OCI-LY7 (cell line): Measurements from ENCODE around the gene DNAAF3. TPM values are rescaled to one million over a fixed set of nuclear protein-coding genes. Genes with fewer than 3 reads are reported as not detected.

Source experiments
- BruUV-seq: library from RNA; stranded (reverse); fragments of 400-500 nt; replicated peaks from 2 replicates; lab custom pipeline; 2021; lab: Mats Ljungman, UMichigan
- CTCF ChIA-PET: fragments of 300-600 bp; sonication (Branson Sonifier 250); formaldehyde crosslinking; loops from one replicate; lab custom pipeline; 2022; ENCODE audit warnings: antibody characterized with exemption; ENCODE audit not compliant: unreplicated experiment; lab: Charles Lee
- POLR2A ChIA-PET: fragments of 300-600 bp; sonication (Branson Sonifier 250); formaldehyde crosslinking; loops from one replicate; lab custom pipeline; 2022; ENCODE audit warnings: antibody characterized with exemption; lab: Charles Lee
- DNase-seq: peaks from one replicate; pipeline ENCODE4 v3.0.0-alpha.2; 2015; ENCODE audit warnings: low spot score
- H2AFZ ChIP-seq: fragments of 200-600 bp; sonication (generic), shearing (Covaris generic); 2 replicates; pipeline ENCODE4 v1.6.1; 2014; ENCODE audit warnings: mild to moderate bottlenecking, antibody characterized with exemption, low read length, moderate library complexity
- H3K27ac ChIP-seq: fragments of 200-600 bp; sonication (generic); 2 replicates; pipeline ENCODE4 v1.5.1; 2014; ENCODE audit warnings: mixed run types, low read depth, mild to moderate bottlenecking, moderate library complexity, low read length, inconsistent platforms; ENCODE audit not compliant: poor library complexity, severe bottlenecking
- H3K36me3 ChIP-seq: fragments of 200-600 bp; sonication (generic); 2 replicates; pipeline ENCODE4 v1.6.1; 2014; ENCODE audit warnings: mild to moderate bottlenecking, antibody characterized with exemption, low read length, moderate library complexity, mixed read lengths; ENCODE audit not compliant: insufficient read depth
- H3K4me1 ChIP-seq: fragments of 200-600 bp; sonication (generic); 2 replicates; pipeline ENCODE4 v1.5.1; 2014; ENCODE audit warnings: mild to moderate bottlenecking, low read length; ENCODE audit not compliant: insufficient read depth, poor library complexity, severe bottlenecking
- H3K4me2 ChIP-seq: fragments of 200-600 bp; sonication (generic); 2 replicates; pipeline ENCODE4 v1.6.1; 2014; ENCODE audit warnings: mild to moderate bottlenecking, low read length
- H3K4me3 ChIP-seq: fragments of 200-600 bp; sonication (generic); 2 replicates; pipeline ENCODE4 v1.5.1; 2014; ENCODE audit warnings: mild to moderate bottlenecking, low read depth, low read length; ENCODE audit not compliant: poor library complexity, severe bottlenecking
- H3K79me2 ChIP-seq: fragments of 200-600 bp; sonication (generic); 2 replicates; pipeline ENCODE4 v1.6.1; 2016; ENCODE audit warnings: low read depth, mild to moderate bottlenecking, low read length, moderate library complexity, mixed read lengths; ENCODE audit not compliant: insufficient read depth
- H3K9me2 ChIP-seq: fragments of 200-600 bp; sonication (generic); 2 replicates; pipeline ENCODE4 v1.6.1; 2016; ENCODE audit warnings: mild to moderate bottlenecking, low read length, mixed read lengths; ENCODE audit not compliant: insufficient read depth
- H3K9me3 ChIP-seq: fragments of 200-600 bp; sonication (generic); 2 replicates; pipeline ENCODE4 v1.6.1; 2014; ENCODE audit warnings: mild to moderate bottlenecking, mixed run types, low read length, mixed read lengths
- H4K20me1 ChIP-seq: fragments of 200-600 bp; sonication (generic); 2 replicates; pipeline ENCODE4 v1.6.1; 2014; ENCODE audit warnings: mild to moderate bottlenecking, antibody characterized with exemption, low read length, moderate library complexity, mixed read lengths; ENCODE audit not compliant: insufficient read depth
- CTCF ChIP-seq: fragments of 200-600 bp; sonication (generic); conservative IDR thresholded peaks from 2 replicates; pipeline ENCODE4 v1.5.1; 2014; ENCODE audit warnings: mild to moderate bottlenecking, antibody characterized with exemption, low read length, moderate library complexity, mixed read lengths
- EZH2phosphoT487 ChIP-seq: fragments of 200-600 bp; sonication (generic); IDR thresholded peaks from 2 replicates; pipeline ENCODE4 v1.6.1; 2018; ENCODE audit warnings: low read depth, borderline replicate concordance, mild to moderate bottlenecking, mixed run types, antibody characterized with exemption, low read length, moderate library complexity, mixed read lengths
- intact Hi-C: fragments of 100-400 bp; cut with micrococcal nuclease; formaldehyde crosslinking; loops from one replicate; pipeline ENCODE4 v1.10.0; 2022; ENCODE audit not compliant: unreplicated experiment
- total RNA-seq, 2 experiments: library from RNA; depleted of rRNA in 1 of 2; stranded (reverse); fragments of >200 nt in 1 of 2; shearing (Covaris generic) in 1 of 2; gene quantifications; 2 replicates each; pipeline ENCODE4 v1.2.3, GENCODE V29; 2014 to 2022

DNAAF3 gene
- total RNA-seq, 2 experiments from 2014 or later, result 2.5 to 2.8 TPM

GRCh38 chr19:55175117-55175867, 8.9 kb upstream of the DNAAF3 start:
- no peak overlapping the region for H3K4me2 ChIP-seq
- H3K36me3 ChIP-seq, result no peaks in the 10 kb centered on the region
- intact Hi-C loops, result no loop called here
- H2AFZ ChIP-seq, result no peak overlapping the region
- no peak overlapping the region for H3K27ac ChIP-seq
- CTCF ChIA-PET, result no interaction called here
- TF ChIP-seq EZH2phosphoT487 (no peak), CTCF (no peak)
- H3K4me1 ChIP-seq, result peaks cover 37% of the 10 kb centered on the region
- no peak overlapping the region for H3K4me3 ChIP-seq
- BruUV-seq, result no TSS peak
- DNase-seq, result no peak
- no peaks in the 10 kb centered on the region for H3K9me2 ChIP-seq
- POLR2A ChIA-PET, result interaction anchor here (1.3 kb wide), 1 partner anchor 24 kb away, joined by 3 read pairs; no protein-coding TSS in a partner anchor
- no peaks in the 10 kb centered on the region for H3K9me3 ChIP-seq
- H3K79me2 ChIP-seq, result no peaks in the 10 kb centered on the region
- H4K20me1 ChIP-seq, result no peaks in the 10 kb centered on the region

- CTCF ChIA-PET, result no interaction called here
- TF ChIP-seq CTCF, result no peak
- no peak for TF ChIP-seq EZH2phosphoT487
- no peaks in the 10 kb centered on the region for H3K9me2 ChIP-seq
- intact Hi-C loops, result loop anchor here (5.0 kb wide), 1 partner anchor 108 kb away; the partner anchor contains the start of genes BRSK1 and HSPBP1
- H2AFZ ChIP-seq, result peak overlapping the region; percentile 87; the same call in 1 of the 2 replicates
- H3K4me2 ChIP-seq, result peak overlapping the region; percentile 78
- H3K4me1 ChIP-seq, result peaks cover 35% of the 10 kb centered on the region
- H3K79me2 ChIP-seq, result no peaks in the 10 kb centered on the region
- POLR2A ChIA-PET, result interaction anchor here (1.3 kb wide), 1 partner anchor 23 kb away, joined by 3 read pairs; no protein-coding TSS in a partner anchor
- no peaks in the 10 kb centered on the region for H3K36me3 ChIP-seq
- H4K20me1 ChIP-seq, result no peaks in the 10 kb centered on the region
- DNase-seq, result no peak
- H3K9me3 ChIP-seq, result no peaks in the 10 kb centered on the region
- peak overlapping the region; percentile 70 for H3K4me3 ChIP-seq
- BruUV-seq, result no TSS peak
- peak overlapping the region; percentile 4 for H3K27ac ChIP-seq
Observed at GRCh38 chr19:55174425-55175116, 8.2 kb upstream of the DNAAF3 start.
